GM21619 (cell line): ENCODE results near the gene KIFC3.
"Not testable (repeated sequence)": the region's sequence is repeated elsewhere in the genome, so short reads cannot be mapped to it uniquely, and the experiment has no call there.

Source experiments
- ATAC-seq: cut with Tn5 transposase; IDR thresholded peaks from one replicate; pipeline ENCODE4 v1.9.1; 2021; ENCODE audit not compliant: unreplicated experiment

Gene KIFC3

GRCh38 chr16:57802341-57803133, at the start of gene KIFC3:
Gene KIFC3, minus strand, starts transcription at chr16:57802491. Its CDS starts 4,248 bp downstream, at chr16:57798243.
- peak; percentile 48 for ATAC-seq

DNA sequence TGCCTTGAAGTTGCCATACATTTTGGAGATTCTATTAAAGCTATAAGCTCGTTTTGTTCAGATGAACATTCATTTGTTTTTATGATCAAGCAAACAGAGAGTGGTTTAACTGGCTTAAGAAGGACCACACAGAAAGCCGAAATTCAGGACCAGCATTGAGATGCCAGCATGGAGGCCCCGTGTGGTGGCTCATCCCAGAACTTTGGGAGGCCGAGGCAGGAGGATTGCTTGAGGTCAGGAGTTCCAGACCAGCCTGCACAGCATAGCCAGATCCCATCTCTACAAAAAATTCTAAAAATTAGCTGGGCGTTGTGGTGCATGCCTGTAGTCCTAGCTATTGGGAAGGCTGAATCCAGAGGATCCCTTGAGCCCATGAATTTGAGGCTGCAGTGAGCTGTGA, 45.9 kb upstream of the KIFC3 start:
- ATAC-seq = no peak

DNA sequence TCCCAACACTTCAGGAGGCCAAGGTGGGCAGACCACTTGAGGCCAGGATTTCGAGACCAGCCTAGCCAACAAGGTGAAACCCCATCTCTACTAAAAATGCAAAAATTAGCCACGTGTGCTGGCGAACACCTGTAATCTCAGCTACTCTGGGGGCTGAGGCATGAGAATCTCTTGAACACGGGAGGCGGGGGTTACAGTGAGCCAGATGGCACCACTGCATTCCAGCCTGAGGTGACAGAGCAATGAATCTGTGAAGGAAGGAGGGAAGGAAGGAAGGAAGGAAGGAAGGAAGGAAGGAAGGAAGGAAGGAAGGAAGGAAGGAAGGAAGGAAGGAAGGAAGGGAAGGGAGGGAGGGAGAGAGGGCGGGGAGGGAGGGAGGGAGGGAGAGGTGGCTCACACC, 44.6 kb upstream of the KIFC3 start:
- not testable (repeated sequence) for ATAC-seq

DNA sequence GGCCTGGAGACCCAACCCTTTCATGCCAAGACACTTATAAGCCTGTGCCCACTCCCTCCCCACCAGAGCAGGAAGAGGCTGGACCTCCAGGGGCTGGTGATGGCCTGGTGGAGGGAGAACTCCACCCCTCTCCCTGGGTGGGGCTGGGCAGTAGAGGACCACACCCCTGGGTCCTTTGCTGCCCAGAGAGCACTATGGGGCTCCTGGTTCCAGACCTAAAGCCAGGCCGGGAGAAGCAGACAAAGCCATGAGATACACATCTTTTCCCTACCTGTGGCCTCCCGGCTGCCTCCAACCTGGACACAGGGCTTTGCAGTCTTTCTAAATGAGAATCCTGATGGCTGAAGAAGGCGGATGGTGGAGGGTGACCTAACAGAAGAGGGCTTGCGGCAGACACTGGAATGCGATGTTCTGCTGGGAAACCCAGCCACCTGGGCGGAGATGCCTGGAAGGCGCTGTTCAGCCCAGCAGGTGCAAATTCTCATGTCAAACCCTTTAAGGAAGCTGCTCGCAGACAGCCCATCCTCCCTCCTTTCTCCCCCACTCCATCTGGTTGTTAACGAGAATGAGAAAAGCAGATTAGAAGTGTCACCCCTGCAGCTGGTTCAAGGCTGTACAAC, 43.9 kb upstream of the KIFC3 start:
- ATAC-seq = no peak

DNA sequence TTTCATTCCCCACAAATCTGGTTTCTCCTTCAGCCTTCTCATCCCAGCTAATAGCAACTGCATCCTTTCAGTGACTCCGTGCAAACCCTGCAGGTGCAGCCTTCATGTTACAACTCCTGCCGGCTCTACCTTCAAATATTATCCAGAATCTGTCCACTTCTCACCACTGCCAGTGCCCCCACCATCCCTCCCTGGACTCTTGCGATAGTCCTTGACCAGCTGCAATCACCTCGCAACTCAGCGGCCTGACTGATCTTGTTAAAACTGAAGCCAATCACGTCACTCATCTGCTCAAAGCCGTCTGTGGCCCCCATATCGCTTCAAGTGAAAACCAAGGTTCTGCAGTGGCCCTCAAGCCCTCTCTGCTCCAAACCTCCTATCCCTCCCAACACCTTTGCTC, 42.8 kb upstream of the KIFC3 start:
- ATAC-seq = no peak

DNA sequence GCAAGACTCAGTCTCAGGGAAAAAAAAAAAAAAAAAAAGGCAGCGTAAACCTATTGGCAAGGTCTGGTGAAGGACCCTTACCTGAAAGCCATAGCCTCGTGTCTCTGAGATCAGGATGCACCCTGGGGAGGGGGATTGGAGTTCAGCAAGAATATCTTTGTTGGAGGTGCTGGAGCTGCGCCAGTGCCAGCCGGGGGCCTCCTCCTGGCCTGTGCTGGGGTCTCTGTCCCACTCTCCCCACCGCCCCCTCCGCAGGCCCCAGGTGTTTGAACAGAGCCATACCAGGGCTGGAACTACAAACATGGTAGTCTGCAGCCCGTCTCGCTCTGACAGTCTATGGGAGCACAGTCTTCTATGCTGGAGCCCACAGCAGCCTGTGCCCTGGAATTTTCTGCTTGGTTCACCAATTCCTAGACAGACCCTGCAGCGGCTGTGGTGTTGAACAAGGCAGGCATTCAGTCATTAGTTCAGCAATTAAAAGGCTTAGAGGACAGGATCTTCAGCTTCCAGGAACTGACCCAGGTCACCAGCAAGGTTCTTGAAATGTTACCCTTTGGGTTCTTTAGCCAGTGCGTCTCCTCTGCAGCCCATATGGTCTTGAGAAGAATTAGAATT, 42.2 kb upstream of the KIFC3 start:
- no peak for ATAC-seq

DNA sequence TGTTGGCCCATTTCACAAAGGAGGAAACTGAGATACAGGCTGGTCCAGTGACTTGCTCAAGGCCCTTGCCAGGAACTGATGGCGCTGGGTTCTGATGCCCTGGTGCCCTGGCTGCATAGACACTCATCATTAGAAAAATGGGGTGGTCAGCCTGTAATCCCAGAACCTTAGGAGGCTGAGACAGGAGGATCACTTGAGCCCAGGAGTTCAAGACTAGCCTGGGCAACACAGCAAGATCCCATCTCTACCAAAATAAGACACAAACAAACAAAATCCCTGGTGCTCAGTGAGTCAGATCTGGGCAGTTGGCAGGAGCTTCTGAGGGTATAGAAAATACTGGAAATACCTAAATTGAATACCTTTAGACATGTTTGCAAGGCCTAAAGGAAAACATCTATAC, 41.1 kb upstream of the KIFC3 start:
- ATAC-seq = no peak

GRCh38 chr16:57842601-57843000, 40.3 kb upstream of the KIFC3 start:
- no peak for ATAC-seq

DNA sequence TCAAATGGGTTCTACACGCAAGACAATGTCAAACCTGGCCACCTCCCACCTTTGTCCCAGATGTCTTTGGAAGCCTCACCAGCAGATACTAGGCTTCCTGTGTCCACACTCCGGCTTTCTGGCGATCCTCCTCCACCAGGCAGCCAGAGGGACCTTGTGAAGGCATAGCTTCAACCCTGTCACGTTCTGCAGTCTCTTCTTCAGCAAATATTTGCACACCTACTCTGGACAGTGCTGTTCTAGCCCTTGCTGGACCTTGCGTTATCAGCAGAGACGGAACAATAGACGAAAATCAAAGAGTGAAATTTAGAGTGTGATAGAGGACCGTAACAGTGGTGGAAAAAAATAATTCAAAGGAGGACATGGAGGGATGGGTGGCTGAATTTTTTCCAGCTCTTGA, 38.5 kb upstream of the KIFC3 start:
- ATAC-seq = no peak

GRCh38 chr16:57838161-57838560, 35.9 kb upstream of the KIFC3 start:
- no peak for ATAC-seq

DNA sequence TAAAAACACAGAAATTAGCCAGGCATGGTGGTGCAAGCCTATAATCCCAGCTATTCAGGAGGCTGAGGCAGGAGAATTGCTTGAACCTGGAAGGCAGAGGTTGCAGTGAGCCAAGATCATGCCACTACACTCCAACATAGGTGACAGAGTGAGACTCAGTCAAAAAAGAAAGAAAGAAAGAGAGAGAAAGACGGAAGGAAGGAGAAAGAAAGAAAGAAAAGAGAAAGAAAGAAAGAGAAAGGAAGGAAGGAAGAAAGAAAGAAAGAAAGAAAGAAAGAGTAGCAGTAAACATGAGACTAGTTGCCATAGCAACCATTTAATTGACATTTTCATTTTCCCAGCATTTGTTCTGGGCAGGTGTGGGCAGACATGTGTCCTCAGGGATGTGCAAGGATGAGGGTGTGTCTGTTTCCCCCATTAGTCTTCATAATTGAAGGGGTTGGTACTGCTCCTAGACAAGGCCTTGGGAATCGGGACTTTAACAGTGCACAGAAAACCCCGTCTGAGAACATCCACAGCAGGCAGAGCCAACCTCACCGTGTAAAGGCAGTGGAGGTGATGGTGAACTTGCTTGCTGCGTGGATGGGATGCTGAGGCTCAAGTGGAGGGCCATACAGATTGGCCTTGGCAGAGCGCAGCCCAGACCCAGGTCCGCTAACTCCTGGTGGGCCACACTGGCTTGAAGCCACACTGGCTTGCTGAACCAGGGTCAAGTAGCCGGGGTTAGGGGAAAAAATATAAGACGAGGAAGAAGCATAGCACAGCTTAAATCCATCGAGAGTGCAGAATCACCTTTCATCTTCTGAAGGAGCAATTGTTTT, 35.2 kb upstream of the KIFC3 start:
- ATAC-seq = no peak

DNA sequence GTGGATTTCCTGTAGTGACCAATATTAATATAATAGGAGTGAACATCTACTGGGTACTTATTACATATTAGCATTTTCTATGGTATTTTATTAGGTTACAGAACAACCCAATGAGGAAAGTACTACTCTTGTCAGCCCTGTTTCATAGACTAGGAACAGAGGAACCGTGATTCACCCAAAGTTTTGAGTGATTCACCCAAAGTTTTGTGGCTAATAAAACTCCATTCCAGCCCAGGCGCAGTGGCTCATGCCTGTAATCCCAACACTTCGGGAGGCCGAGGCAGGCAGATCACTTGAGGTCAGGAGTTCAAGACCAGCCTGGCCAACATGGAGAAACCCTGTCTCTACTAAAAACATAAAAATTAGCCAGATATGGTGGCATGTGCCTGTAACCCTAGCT, 33.1 kb upstream of the KIFC3 start:
- not testable (repeated sequence) for ATAC-seq

DNA sequence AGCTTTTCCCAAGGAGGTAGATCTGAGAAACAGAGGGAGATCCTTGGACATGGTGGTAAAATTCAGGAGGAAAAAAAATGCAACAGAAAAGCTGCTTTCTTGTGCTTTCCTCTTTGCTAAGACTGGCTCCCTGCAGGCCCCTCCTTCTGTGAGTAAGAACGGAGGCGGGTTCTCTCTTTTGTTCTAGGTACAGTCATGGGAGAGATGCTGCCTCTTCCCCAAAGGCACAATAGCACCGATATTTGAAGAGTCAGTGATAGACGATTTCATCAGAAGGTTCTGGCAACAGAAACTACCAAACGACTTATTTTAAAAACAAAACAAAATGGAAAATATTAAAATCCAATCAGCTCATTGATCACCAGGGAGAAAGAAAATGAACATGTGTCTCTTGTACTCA, 32.6 kb upstream of the KIFC3 start:
- ATAC-seq = no peak

- no peak for ATAC-seq
Observed at GRCh38 chr16:57830890-57831484, 28.7 kb upstream of the KIFC3 start.

DNA sequence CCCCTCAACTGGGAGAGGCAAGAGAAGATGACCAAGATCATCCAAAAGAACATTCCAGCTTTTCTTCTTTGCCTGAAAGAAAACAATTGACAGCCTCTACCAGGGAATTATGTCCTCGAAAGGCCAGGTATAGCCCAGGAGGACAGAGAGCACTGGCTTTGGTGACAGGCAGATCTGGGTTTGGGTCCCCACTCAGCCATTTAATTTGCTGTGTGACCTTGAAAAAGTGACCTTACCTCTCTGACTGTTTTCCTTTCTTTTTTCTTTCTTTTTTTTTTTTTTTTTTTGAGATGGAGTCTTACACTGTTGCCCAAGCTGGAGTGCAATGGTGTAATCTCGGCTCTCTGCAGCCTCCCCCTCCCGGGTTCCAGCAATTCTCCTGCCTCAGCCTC, 27.7 kb upstream of the KIFC3 start:
- ATAC-seq = no peak

DNA sequence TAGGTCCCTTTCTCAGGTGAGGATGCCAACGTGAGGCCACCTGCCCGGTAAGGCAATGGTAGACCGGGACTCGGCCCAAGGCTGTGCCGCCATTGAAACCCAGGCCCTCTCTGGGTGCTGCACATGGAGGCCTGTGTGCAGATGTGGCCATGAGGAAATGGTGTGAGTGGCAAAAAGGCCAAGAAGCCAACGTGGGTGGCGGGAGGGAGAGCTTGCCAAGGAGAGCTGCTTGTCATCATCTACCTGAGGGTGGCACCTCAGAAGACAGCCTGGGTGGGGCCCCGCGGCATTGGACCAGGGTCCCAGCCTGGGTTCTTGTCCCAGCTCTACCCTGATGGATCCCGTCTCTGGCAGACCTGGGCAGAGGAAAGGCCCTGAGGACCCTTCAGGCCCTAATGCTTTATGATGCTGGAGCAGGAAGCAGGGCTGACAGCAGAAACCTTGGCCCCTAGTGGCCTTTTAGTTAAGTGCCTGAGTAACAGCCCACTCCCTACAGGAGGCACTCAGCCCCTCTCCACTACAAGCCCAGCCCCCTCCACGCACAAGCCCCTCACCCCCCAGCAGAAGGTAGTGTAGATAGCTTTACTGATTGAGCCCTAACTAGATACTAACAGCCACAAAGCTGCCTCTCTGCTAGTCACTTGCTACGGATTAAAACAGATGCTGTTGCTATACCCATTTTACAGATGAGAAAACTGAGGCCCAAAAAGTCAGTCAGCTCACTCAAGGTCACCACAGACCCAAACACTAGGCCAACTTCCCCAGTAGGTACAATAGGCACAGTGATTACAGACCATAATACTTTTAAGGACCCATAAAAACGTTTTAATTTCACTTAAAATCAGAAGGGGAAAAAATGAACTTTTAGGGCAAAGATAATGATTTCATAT, 26.2 kb upstream of the KIFC3 start:
- no peak for ATAC-seq

DNA sequence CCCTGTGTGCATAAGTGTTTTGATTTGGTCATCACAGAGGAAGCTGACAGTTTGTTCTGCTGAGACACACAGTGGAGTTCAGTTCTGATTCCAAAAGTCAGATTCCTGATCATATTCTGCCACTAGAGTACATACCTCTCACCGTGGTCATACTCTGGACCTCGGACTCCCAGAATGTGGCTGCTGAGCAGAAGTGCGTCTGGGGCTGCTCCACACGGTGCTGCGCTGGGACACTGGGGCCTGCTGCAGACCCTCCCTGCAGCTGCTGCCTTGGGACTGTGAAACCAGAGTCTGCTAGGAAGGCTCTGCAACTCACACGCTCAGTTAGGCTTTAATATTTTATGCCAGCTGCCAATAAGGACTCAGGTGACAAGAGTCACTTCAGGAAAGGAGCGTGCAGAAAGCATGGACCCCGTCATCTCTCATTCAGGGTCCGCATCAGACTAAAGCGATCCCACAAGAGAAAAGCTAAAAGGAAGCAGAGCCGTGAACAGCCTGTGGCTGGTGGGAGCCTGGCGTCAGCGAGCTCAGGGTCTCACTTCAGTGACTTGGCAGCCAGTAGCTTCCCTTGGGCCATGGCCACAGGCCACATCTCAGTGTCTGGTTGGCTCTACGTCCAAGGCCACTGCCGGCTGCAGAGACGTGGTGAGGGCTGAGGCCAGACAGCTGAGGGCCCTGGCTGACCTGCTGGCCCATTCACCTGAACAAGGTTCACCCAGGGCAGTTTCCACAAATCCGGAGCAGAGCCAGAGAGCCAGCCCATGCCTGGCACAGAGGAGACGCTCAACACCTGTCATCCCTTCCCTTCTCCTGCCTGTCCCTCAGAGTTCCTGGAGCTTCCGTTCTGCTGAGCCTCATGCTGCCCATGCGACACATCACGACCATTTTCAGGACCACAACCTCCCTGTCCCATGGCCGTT, 24.7 kb upstream of the KIFC3 start:
- no peak for ATAC-seq

GRCh38 chr16:57826052-57826451, 23.8 kb upstream of the KIFC3 start:
- ATAC-seq = no peak
